H9 (cell line): ENCODE measurements around the gene CALN1. TPM values are rescaled to one million over a fixed set of nuclear protein-coding genes. Genes with fewer than 3 reads are reported as not detected.
A peak's percentile ranks its signal among the peaks of the same experiment; 100 is the strongest.

Experiments used
- DNase-seq: peaks from one replicate; pipeline ENCODE4 v3.0.0-alpha.2; 2017
- H2AFZ ChIP-seq: one replicate; pipeline ENCODE4 v1.6.1; 2013; ENCODE audit warnings: mild to moderate bottlenecking, low read length, control low read depth, moderate library complexity
- H2AK5ac ChIP-seq: 2 replicates; pipeline ENCODE4 v1.6.1; 2013; ENCODE audit warnings: low read length, control low read depth, mixed read lengths; ENCODE audit not compliant: insufficient read length
- H2BK120ac ChIP-seq: one replicate; pipeline ENCODE4 v1.6.1; 2013; ENCODE audit warnings: low read depth, mild to moderate bottlenecking, low read length, control low read depth, inconsistent platforms; ENCODE audit not compliant: poor library complexity, severe bottlenecking
- H2BK12ac ChIP-seq: 2 replicates; pipeline ENCODE4 v1.6.1; 2013; ENCODE audit warnings: low read length, control low read depth, mixed read lengths, low read depth; ENCODE audit not compliant: insufficient read length
- H2BK15ac ChIP-seq: 2 replicates; pipeline ENCODE4 v1.6.1; 2013; ENCODE audit warnings: low read depth, low read length, control low read depth
- H2BK20ac ChIP-seq: one replicate; pipeline ENCODE4 v1.6.1; 2013; ENCODE audit warnings: low read depth, mild to moderate bottlenecking, low read length, control low read depth, inconsistent platforms; ENCODE audit not compliant: poor library complexity, severe bottlenecking
- H2BK5ac ChIP-seq: 2 replicates; pipeline ENCODE4 v1.6.1; 2013; ENCODE audit warnings: low read length, control low read depth, mixed read lengths; ENCODE audit not compliant: insufficient read length
- H3K14ac ChIP-seq: 2 replicates; pipeline ENCODE4 v1.6.1; 2013; ENCODE audit warnings: low read length, control low read depth; ENCODE audit not compliant: insufficient read depth
- H3K18ac ChIP-seq: 2 replicates; pipeline ENCODE4 v1.6.1; 2013; ENCODE audit warnings: low read depth, mild to moderate bottlenecking, mixed read lengths, low read length, control low read depth; ENCODE audit not compliant: insufficient read length
- H3K23ac ChIP-seq: 2 replicates; pipeline ENCODE4 v1.6.1; 2013; ENCODE audit warnings: low read length, control low read depth, mixed read lengths, low read depth; ENCODE audit not compliant: insufficient read length
- H3K23me2 ChIP-seq: 2 replicates; pipeline ENCODE4 v1.6.1; 2013; ENCODE audit warnings: low read depth, mild to moderate bottlenecking, mixed read lengths, low read length, control low read depth; ENCODE audit not compliant: insufficient read length, poor library complexity, severe bottlenecking
- H3K27ac ChIP-seq: 2 replicates; pipeline ENCODE4 v1.5.1; 2013; ENCODE audit warnings: low read length, control low read depth, mixed read lengths, low read depth; ENCODE audit not compliant: insufficient read length
- H3K27me3 ChIP-seq: 2 replicates; pipeline ENCODE4 v1.6.1; 2013; ENCODE audit warnings: low read length, control low read depth, inconsistent platforms; ENCODE audit not compliant: insufficient read depth
- H3K4ac ChIP-seq: 2 replicates; pipeline ENCODE4 v1.6.1; 2013; ENCODE audit warnings: low read depth, mild to moderate bottlenecking, control low read depth, inconsistent platforms, low read length, moderate library complexity
- H3K4me1 ChIP-seq: 2 replicates; pipeline ENCODE4 v1.6.1; 2013; ENCODE audit warnings: low read length, control low read depth, inconsistent platforms; ENCODE audit not compliant: insufficient read depth
- H3K4me2 ChIP-seq: 2 replicates; pipeline ENCODE4 v1.6.1; 2013; ENCODE audit warnings: low read length, control low read depth, mixed read lengths; ENCODE audit not compliant: insufficient read length, insufficient read depth
- H3K56ac ChIP-seq: 2 replicates; pipeline ENCODE4 v1.6.1; 2013; ENCODE audit warnings: low read depth, mild to moderate bottlenecking, mixed read lengths, low read length, control low read depth; ENCODE audit not compliant: insufficient read length
- H3K79me1 ChIP-seq: 2 replicates; pipeline ENCODE4 v1.6.1; 2013; ENCODE audit warnings: low read depth, mild to moderate bottlenecking, moderate library complexity, low read length, control low read depth, inconsistent platforms; ENCODE audit not compliant: insufficient read depth, poor library complexity, severe bottlenecking
- H3K79me2 ChIP-seq: 2 replicates; pipeline ENCODE4 v1.6.1; 2013; ENCODE audit warnings: low read length, control low read depth, inconsistent platforms; ENCODE audit not compliant: insufficient read depth
- H3K9ac ChIP-seq: 2 replicates; pipeline ENCODE4 v1.6.1; 2013; ENCODE audit warnings: low read length, control low read depth, mixed read lengths; ENCODE audit not compliant: insufficient read length; ENCODE audit errors: extremely low read depth
- H3K9me3 ChIP-seq: one replicate; pipeline ENCODE4 v1.6.1; 2013; ENCODE audit warnings: low read depth, low read length, inconsistent platforms; ENCODE audit not compliant: control insufficient read depth
- H3T11ph ChIP-seq: one replicate; pipeline ENCODE4 v1.6.1; 2013; ENCODE audit warnings: mild to moderate bottlenecking, low read length, control low read depth, inconsistent platforms
- H4K20me1 ChIP-seq: one replicate; pipeline ENCODE4 v1.6.1; 2013; ENCODE audit not compliant: control insufficient read depth, insufficient read length, insufficient read depth
- H4K5ac ChIP-seq: 2 replicates; pipeline ENCODE4 v1.6.1; 2013; ENCODE audit warnings: low read depth, mild to moderate bottlenecking, mixed read lengths, low read length, control low read depth; ENCODE audit not compliant: insufficient read length
- H4K8ac ChIP-seq: replicated peaks from 2 replicates; pipeline ENCODE4 v1.6.1; 2013; ENCODE audit warnings: low read length, control low read depth, mixed read lengths, low read depth; ENCODE audit not compliant: insufficient read length
- H4K91ac ChIP-seq: 2 replicates; pipeline ENCODE4 v1.6.1; 2013; ENCODE audit warnings: low read depth, mild to moderate bottlenecking, moderate library complexity, mixed read lengths, low read length, control low read depth; ENCODE audit not compliant: insufficient read length
- H3K27ac Mint-ChIP-seq, 3 experiments: 2 replicates in 2 of 3; 3 replicates in 1 of 3; pipeline ENCODE4 v1.8.0; 2020 to 2021; ENCODE audit warnings: mixed read lengths in 3 of 3, mild to moderate bottlenecking in 1 of 3, moderate library complexity in 1 of 3
- H3K27me3 Mint-ChIP-seq: 2 replicates; pipeline ENCODE4 v1.8.0; 2021; ENCODE audit warnings: low read depth, mild to moderate bottlenecking, moderate library complexity, mixed read lengths
- H3K36me3 Mint-ChIP-seq, 3 experiments: 2 replicates in 2 of 3; 3 replicates in 1 of 3; pipeline ENCODE4 v1.8.0; 2020 to 2021; ENCODE audit warnings: low read depth in 3 of 3, mixed read lengths in 3 of 3; ENCODE audit not compliant: insufficient read depth in 1 of 3
- H3K4me1 Mint-ChIP-seq, 2 experiments: 2 replicates each; pipeline ENCODE4 v1.8.0; 2020; ENCODE audit warnings: mixed read lengths in 2 of 2
- H3K4me3 Mint-ChIP-seq, 2 experiments: 2 replicates in 1 of 2; 3 replicates in 1 of 2; pipeline ENCODE4 v1.8.0; 2020 to 2021; ENCODE audit warnings: mild to moderate bottlenecking in 2 of 2, mixed read lengths in 2 of 2, moderate library complexity in 1 of 2
- H3K9me3 Mint-ChIP-seq, 2 experiments: 2 replicates in 1 of 2; 3 replicates in 1 of 2; pipeline ENCODE4 v1.8.0; 2020; ENCODE audit warnings: mild to moderate bottlenecking in 2 of 2, mixed read lengths in 2 of 2, moderate library complexity in 1 of 2
- WGBS: extraction: QIAGEN DNeasy Blood & Tissue Kit; methylation state at CpG from one replicate; pipeline ENCODE4 v1.1.7; 2013; ENCODE audit warnings: missing lambda C conversion rate, low lambda C conversion rate, mixed read lengths; ENCODE audit not compliant: insufficient read length; ENCODE audit errors: extremely low coverage; 5-methylcytosine and 5-hydroxymethylcytosine counted together
- total RNA-seq: library from RNA; stranded (reverse); gene quantifications from 2 replicates; pipeline ENCODE4 v1.2.1, GENCODE V29; 2021
- TF ChIP-seq, protein P1 (sequence below): fragments of 200-600 bp; sonication (generic); conservative IDR thresholded peaks from 3 replicates; pipeline ENCODE4 v1.8.0; 2021; ENCODE audit warnings: antibody characterized with exemption, mild to moderate bottlenecking

CALN1 gene
- total RNA-seq, 1 experiment from 2014 or later, result 2.8 TPM

DNA sequence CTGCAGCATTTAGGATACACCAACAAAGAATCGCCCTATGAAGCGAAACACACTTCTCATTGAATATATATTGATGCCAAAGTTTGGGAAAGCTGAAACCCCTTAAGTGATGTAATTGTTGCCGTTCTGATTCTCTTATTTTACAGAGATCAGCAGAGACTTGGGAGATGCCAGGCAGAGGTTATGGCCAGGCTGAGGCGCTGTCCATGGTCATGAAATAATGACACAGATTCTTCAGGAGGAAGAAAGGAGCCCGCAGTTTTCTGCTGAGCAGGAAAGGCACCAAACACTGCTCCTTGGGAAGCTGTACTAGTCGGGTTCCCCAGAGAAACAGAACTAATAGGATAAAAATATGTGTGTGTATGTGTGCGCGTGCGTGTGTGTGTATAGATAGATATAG, 566.0 kb downstream of the CALN1 start:
- H2BK5ac ChIP-seq, result no peak overlapping the region
- H2BK12ac ChIP-seq, result no peak overlapping the region
- WGBS, result no CpG with 5 or more reads among the region's 9 CpGs
- no peak overlapping the region for H4K8ac ChIP-seq
- no peak overlapping the region for H4K5ac ChIP-seq
- peaks cover 10 to 11% of the 10 kb centered on the region in 2 experiments for H3K4me1 Mint-ChIP-seq
- no peak overlapping the region for H4K91ac ChIP-seq
- H3K23me2 ChIP-seq, result no peaks in the 10 kb centered on the region
- no peaks in the 10 kb centered on the region for H3K27me3 ChIP-seq
- H3K27ac ChIP-seq, result no peak overlapping the region
- H3K4ac ChIP-seq, result no peak overlapping the region
- no peak overlapping the region for H2BK15ac ChIP-seq
- H2AFZ ChIP-seq, result no peak overlapping the region
- TF ChIP-seq, protein P1, sequence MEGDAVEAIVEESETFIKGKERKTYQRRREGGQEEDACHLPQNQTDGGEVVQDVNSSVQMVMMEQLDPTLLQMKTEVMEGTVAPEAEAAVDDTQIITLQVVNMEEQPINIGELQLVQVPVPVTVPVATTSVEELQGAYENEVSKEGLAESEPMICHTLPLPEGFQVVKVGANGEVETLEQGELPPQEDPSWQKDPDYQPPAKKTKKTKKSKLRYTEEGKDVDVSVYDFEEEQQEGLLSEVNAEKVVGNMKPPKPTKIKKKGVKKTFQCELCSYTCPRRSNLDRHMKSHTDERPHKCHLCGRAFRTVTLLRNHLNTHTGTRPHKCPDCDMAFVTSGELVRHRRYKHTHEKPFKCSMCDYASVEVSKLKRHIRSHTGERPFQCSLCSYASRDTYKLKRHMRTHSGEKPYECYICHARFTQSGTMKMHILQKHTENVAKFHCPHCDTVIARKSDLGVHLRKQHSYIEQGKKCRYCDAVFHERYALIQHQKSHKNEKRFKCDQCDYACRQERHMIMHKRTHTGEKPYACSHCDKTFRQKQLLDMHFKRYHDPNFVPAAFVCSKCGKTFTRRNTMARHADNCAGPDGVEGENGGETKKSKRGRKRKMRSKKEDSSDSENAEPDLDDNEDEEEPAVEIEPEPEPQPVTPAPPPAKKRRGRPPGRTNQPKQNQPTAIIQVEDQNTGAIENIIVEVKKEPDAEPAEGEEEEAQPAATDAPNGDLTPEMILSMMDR, result no peak
- H2BK20ac ChIP-seq, result no peak overlapping the region
- H3K27me3 Mint-ChIP-seq, result peaks cover 3% of the 10 kb centered on the region; the same call in 1 of the 2 replicates
- H3K27ac Mint-ChIP-seq, result peak overlapping the region in 1 of 3 experiments; percentile 23; a peak in 1 of 7 replicates
- no peaks in the 10 kb centered on the region for H3K79me2 ChIP-seq
- no peak overlapping the region for H3K9ac ChIP-seq
- H3K56ac ChIP-seq, result no peak overlapping the region
- H3K14ac ChIP-seq, result no peak overlapping the region
- DNase-seq, result peak; percentile 51
- no peaks in the 10 kb centered on the region for H3K79me1 ChIP-seq
- H3T11ph ChIP-seq, result no peak overlapping the region
- H3K18ac ChIP-seq, result no peak overlapping the region
- no peaks in the 10 kb centered on the region for H3K9me3 ChIP-seq
- no peaks in the 10 kb centered on the region for H4K20me1 ChIP-seq
- no peak overlapping the region for H2BK120ac ChIP-seq
- no peak overlapping the region for H3K23ac ChIP-seq
- no peak overlapping the region for H3K4me3 Mint-ChIP-seq
- H2AK5ac ChIP-seq, result no peak overlapping the region
- no peaks in the 10 kb centered on the region for H3K36me3 Mint-ChIP-seq
- H3K4me1 ChIP-seq, result no peaks in the 10 kb centered on the region
- no peak overlapping the region for H3K4me2 ChIP-seq
- peaks cover 8 to 10% of the 10 kb centered on the region in 2 experiments; a peak in 4 of 5 replicates for H3K9me3 Mint-ChIP-seq
